T47D (cell line): Measurements from ENCODE around the gene RIPOR3.
"Not testable (repeated sequence)": the region's sequence is repeated elsewhere in the genome, so short reads cannot be mapped to it uniquely, and the experiment has no call there.

ENCODE experiments used
- DNase-seq, 2 experiments: peaks; one replicate each; pipeline versions ENCODE4 v3.0.0 to v3.0.0-alpha.2; 2011 to 2012; ENCODE audit warnings: low read depth in 1 of 2, low spot score in 1 of 2
- JUND ChIP-seq: IDR thresholded peaks from 2 replicates; pipeline ENCODE4 v1.6.1; 2012; ENCODE audit warnings: low read depth
- in situ Hi-C: cut with HindIII; loops from 2 replicates; pipeline ENCODE4 v1.10.0; 2016; ENCODE audit warnings: low sequenced_read_pairs, low pct_unique_long_range_greater_than_20kb

Gene RIPOR3

DNA sequence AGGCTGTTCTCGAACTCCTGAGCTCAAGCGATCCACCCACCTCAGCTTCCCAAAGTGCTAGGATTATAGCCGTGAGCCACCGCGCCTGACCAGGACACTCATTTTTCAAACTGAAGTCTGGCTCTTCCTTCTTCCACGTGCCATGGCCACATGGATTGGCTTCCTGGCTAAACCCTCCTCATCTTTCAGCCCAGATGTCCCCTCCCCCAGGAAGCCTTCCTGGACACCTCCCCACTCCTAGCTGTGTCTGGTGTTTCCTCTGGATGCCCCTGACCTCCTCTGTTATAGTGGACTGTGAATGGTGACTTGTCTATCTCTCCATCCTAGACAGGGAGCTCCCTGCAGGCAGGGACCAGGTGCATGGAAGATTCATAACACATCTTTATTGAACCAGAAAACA lies 57.2 kb downstream of the RIPOR3 start:
- in situ Hi-C loops, result no loop called here
- no peak for TF ChIP-seq JUND
- DNase-seq, result no peak

DNA sequence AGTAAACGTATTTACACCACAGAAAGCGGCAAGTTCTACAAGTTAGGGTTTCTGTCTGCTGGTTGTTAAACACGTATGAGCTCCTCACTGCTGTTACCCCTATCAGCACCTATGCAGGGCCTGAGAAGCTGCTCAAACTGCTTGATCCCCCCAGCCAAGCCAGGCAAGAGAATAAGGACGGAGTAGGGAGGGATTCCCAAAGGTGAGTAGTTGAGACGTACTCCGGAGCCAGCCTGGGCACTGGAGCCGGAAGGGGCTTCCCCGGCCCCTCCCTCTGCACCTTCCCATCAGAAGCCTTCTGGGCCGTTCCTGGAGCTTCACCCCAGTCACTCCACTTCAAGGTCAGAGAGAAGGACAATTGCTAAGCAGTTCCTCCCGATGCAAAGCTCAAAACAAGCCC lies 58.0 kb downstream of the RIPOR3 start:
- in situ Hi-C loops, result no loop called here
- DNase-seq, result no peak
- no peak for TF ChIP-seq JUND

DNA sequence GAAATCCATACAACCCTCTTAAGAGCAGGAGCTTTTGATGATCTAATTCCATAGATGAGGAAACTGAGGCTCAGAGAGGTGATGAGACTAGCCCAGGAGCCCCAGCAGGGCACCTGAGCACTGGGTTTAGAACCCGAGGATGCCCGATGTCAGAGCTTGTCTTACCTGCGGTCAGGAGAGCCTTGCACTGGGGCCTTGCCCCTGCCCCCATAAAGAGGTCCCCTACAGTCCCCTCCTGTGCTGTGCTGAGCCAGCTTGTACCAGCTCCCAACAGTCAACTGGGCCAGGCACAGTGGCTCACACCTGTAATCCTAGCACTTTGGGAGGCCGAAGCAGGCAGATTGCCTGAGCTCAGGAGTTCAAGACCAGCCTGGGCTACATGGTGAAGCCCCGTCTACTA lies 58.6 kb downstream of the RIPOR3 start:
- TF ChIP-seq JUND, result no peak
- in situ Hi-C loops, result no loop called here
- DNase-seq, result no peak

DNA sequence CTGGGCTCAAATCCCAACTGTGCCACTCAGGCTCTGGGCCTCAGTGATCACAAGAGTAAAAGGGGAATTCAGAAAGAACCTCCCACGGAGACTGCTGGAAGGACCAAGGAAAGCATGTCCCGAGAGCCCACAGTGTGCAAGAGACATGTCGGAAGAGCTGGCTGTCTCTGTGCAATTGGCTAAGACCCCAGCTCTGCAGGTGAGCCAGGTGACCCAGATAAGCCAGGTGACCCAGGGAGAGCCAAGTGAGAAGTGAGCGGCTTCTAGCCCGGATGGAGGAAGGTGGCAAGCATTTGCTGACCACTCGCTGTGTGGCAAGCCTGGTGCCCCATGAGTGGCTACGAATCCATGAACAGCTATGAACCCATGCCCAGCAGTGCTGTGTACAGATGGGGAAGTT lies 59.1 kb downstream of the RIPOR3 start:
- no peak for TF ChIP-seq JUND
- in situ Hi-C loops, result no loop called here
- DNase-seq, result no peak

DNA sequence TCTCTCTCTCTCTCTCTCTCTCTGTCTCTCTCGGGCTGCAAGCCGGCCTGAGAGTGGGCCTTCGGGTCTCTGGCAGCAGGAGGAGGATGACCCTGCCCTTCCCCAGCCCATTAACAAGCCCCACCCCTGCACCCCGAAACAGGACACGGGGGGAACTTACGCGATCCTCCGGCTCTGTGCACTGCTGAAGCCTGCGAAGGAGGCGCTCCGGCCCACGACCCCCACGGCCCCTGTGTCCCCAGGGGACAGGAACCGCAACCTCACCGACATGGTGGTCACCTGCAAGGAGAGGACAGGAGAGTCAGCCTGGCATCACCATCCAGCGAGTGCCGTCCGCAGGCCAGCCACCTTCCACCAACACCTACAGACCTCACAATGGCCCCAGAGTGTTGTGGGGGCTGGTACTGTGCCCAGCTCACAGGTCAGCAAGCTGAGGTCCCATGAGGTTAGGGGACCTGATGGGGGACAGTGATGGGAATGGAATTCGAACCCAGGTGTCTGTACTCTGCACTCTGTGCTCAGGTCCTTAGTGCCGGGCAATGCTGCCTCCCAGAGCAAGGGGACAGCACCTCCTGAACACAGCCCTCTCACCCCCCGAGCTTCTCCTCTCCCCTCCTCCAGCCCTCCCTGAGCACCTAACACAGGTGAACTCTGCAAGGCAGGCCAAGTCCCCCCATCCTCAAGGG lies 60.6 kb downstream of the RIPOR3 start:
- in situ Hi-C loops, result no loop called here
- no peak for TF ChIP-seq JUND
- DNase-seq, result no peak

DNA sequence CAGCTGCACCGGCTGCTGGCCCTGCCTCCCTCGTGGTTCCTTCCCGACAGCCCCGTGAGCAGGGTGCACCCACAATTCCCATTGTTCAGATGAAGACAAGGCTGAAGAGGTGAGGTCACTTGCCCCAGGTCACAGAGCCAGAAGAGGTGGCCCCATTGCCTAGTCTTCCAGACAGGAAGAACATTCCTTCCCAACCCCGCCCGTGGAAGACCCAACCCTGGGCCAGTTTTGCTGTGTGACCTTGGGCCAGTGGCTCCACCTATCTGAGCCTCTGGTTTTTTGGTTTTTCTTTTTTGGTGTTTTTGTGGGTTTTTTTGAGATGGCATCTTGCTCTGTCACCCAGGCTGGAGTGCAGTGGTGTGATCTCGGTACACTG lies 61.7 kb downstream of the RIPOR3 start:
- in situ Hi-C loops, result no loop called here
- no peak for DNase-seq
- TF ChIP-seq JUND, result no peak

DNA sequence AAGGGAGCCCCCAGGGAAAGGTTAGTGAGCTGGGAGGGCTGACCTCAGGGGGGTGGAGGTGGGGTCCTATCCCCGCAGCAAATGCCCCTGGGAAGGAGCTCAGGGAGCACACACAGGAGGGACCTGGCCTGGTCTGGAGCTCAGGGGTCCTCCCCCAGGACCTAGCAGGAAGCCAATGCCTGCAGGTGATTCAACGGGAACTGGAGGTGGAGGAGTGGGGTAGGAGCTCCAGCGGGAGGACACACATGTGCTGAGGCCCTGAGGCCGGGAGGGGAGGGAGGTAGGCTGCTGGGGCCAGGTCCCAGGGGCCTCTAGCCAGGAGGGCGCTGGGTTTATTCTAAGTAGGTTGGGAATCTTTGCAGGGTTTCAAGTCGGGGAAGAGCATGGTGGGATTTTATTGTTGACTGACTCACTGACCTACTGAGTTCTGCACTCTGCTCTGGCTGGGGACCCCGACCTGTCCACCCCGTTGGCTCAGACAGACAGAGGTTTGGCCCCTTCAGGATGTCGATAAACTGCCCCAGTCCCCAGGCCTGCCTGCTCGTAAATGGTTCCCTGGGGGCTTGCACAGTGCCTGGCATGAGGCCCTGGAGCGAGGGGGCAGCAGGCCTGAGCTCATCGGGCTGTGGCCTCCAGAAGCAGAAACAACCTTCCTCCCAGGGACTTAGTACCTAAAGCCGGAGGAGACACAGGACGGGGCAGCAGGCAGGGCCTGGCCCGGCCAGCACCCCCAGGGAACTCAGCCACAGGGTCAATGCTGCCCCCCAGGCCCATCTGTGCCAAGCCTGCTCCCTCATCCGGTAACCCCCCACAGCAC lies 62.3 kb downstream of the RIPOR3 start:
- no peak for TF ChIP-seq JUND
- DNase-seq, result no peak
- in situ Hi-C loops, result no loop called here

DNA sequence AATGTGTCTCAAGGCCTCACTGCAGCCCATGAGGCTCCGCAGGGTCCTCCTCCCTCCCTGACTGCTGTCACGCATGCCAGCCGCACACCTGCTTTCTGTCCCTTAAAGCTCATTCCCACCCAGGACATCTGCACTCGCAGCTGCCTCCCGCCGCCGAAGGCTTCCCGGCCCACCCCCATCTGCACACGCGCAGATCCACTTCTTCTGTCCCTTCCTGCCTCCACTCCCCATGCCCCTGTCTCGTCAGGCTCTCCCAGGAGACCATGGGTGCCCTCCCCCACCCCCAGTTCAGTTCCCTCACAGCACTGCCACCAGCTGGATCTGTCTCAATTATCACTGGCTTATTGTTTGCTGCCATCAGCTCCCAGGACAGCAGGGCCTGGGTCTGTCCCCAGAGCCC lies 63.0 kb downstream of the RIPOR3 start:
- no peak for DNase-seq
- TF ChIP-seq JUND, result no peak
- in situ Hi-C loops, result no loop called here

DNA sequence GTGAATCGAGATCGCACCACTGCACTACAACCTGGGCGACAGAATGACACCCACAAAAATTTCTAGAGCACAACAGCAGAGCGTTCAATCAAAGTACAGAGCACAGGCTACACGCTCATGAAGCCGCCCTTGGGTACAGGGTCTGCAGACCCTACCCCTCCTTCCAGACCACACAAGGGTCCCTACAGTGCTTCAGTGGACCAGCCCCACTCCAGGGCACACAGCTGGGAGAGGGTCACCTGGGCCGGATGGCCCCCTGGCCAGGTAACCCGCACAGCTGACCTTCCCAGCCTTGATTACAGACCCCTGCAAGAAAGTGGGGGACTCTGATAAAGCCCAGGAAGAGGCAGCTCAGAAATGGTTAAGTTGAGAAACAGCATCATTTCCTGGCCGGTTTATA lies 63.6 kb downstream of the RIPOR3 start:
- in situ Hi-C loops, result no loop called here
- TF ChIP-seq JUND, result no peak
- no peak for DNase-seq

DNA sequence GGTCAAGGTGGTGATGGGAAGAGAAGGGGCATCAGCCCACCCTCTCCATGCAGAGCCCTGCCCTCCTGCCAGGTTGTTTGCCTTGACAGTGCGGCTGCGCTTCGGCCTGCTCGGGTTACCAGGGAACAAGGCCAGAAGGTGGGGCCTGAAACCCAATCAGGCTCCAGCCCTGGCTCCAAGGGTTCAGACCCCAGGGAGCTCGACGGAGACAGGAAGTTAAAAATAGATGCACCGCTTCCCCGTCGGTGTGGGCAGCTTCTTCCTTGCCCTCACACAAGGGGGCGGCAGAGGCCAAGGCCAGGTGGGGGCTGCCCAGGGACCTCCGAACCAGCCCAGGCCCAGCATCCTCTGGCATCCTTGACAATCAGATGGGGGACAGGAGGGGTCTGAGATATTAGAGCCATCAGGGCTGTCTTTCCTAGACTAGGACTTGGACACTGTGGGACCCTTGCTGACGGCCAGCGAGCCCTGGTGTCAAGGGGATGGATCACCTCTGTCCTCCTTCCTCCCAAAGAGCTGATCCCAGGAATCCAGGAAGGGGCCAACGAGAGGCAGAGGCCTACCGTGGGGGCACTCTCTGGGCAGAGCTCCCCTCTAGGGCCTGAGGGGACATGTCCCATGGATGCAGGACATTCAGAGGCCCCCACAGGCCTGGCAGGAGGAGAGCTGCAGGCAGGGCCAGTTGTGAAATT lies 65.2 kb downstream of the RIPOR3 start:
- TF ChIP-seq JUND, result no peak
- DNase-seq, result peak in 1 of 2 experiments; percentile 63
- in situ Hi-C loops, result no loop called here

DNA sequence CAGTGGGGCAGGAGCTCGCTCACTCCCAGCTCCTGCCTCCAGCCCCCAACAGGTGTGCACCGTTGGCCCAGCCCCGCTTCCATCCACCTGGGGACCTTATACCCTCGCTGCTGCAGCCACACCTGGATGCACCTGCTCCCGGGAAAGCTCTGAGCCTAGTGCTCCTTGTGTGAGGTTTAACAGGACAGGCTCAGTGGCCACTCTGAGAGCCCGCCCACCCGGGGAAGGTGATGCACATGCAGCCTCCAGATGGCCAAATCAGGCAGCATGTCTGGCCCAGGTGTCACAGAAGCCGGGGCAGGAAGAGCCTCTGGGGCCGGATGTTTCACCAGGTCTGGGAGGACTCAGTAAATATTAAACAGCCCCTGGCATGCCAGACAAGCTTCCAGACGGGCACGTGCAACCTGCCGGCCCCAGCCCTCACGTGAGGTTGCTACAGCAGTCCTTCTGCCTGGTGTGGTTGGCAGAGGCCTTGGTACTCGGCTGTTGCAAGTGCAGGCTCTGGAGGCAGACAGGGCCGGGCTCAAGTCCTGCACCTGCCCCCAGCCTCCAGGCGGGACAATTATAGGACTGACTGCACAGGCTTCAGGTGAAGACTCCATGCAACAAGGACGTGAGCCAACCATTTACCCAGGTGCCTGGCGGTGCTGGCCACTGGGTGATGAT lies 66.9 kb downstream of the RIPOR3 start:
- no peak for TF ChIP-seq JUND
- in situ Hi-C loops, result no loop called here
- peak; percentile 85 to 95 for DNase-seq

DNA sequence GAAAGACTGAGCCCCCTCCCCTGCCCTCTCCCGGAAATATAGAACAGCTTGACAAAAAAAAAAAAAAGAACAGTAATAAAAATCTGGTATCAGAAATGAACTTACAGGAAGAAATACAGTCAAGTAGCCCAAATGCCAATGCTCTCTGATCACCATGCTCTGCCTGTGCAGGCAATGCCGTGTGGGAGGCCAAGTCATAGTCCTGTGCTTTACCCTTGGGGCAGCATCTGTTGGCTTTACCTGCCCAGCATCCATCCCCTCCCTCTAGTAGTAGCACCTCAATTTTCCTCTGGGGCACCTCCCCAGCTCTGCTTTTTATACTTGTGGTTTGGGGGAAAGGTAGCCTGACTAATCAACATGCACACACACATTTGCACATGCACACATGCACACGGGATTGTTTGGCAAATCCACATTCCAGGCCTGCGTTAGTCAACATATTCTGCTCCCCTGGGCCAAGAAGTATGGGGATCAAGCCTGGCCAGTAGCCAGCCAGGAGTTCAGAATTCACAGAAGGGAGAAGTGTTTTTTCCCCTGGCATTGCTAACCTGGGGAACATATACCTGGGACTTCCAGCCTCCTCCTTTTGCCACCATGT lies 70.2 kb downstream of the RIPOR3 start:
- no peak for DNase-seq
- no peak for TF ChIP-seq JUND
- in situ Hi-C loops, result no loop called here

DNA sequence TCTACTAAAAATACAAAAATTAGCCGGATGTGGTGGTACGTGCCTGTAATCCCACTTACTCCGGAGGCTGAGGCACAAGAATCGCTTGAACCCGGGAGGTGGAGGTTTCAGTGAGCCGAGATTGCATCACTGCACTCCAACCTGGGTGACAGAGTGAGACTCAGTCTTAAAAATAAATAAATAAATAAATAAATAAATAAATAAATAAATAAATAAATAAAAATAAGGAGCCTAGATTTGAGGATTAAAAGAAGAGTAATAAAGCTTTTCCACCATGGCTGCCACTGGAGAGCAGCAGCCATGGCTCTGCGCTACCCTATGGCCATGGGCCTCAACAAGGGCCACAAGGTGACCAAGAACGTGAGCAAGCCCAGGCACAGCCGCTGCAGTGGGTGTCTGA lies 70.9 kb downstream of the RIPOR3 start:
- DNase-seq, in situ Hi-C loops: not testable (repeated sequence)
